Endodermal cell (in vitro differentiated cells): ENCODE measurements around the gene METTL25B. TPM values are rescaled to one million over a fixed set of nuclear protein-coding genes. Genes with fewer than 3 reads are reported as not detected.

ENCODE experiments used
- DNase-seq: peaks from one replicate; pipeline ENCODE4 v3.0.0-alpha.2; 2017
- H3K27ac ChIP-seq: 2 replicates; pipeline ENCODE4 v1.5.1; 2013; ENCODE audit warnings: mild to moderate bottlenecking, low read depth, low read length, moderate library complexity
- H3K27me3 ChIP-seq: 2 replicates; pipeline ENCODE4 v1.6.1; 2013; ENCODE audit warnings: mild to moderate bottlenecking, low read length, moderate library complexity; ENCODE audit not compliant: insufficient read depth, control insufficient read depth, poor library complexity, severe bottlenecking
- H3K36me3 ChIP-seq: 2 replicates; pipeline ENCODE4 v1.7.0; 2013; ENCODE audit warnings: mild to moderate bottlenecking, low read length, moderate library complexity; ENCODE audit not compliant: control insufficient read depth, insufficient read depth
- H3K4me1 ChIP-seq: one replicate; pipeline ENCODE4 v1.7.0; 2013; ENCODE audit warnings: low read length; ENCODE audit not compliant: control insufficient read depth, insufficient read depth
- H3K4me3 ChIP-seq: 2 replicates; pipeline ENCODE4 v1.5.1; 2013; ENCODE audit warnings: mild to moderate bottlenecking, low read length, moderate library complexity
- H3K9ac ChIP-seq: 2 replicates; pipeline ENCODE4 v1.6.1; 2013; ENCODE audit warnings: mild to moderate bottlenecking, low read length, moderate library complexity; ENCODE audit not compliant: poor library complexity, severe bottlenecking; ENCODE audit errors: extremely low read depth
- H3K9me3 ChIP-seq: 2 replicates; pipeline ENCODE4 v1.6.1; 2013; ENCODE audit warnings: mild to moderate bottlenecking, low read length, moderate library complexity; ENCODE audit not compliant: control insufficient read depth
- H3K27ac Mint-ChIP-seq: 2 replicates; pipeline ENCODE4 v1.8.0; 2020; ENCODE audit warnings: mixed read lengths
- H3K27me3 Mint-ChIP-seq: 2 replicates; pipeline ENCODE4 v1.8.0; 2021; ENCODE audit warnings: mild to moderate bottlenecking, mixed read lengths; ENCODE audit not compliant: insufficient read depth
- H3K36me3 Mint-ChIP-seq: 2 replicates; pipeline ENCODE4 v1.8.0; 2020; ENCODE audit warnings: low read depth, mixed read lengths
- H3K4me1 Mint-ChIP-seq: 2 replicates; pipeline ENCODE4 v1.8.0; 2020; ENCODE audit warnings: mixed read lengths
- H3K4me3 Mint-ChIP-seq: 2 replicates; pipeline ENCODE4 v1.8.0; 2020; ENCODE audit warnings: mild to moderate bottlenecking, moderate library complexity, mixed read lengths
- H3K9me3 Mint-ChIP-seq: 2 replicates; pipeline ENCODE4 v1.8.0; 2020; ENCODE audit warnings: mild to moderate bottlenecking, mixed read lengths
- WGBS, 2 experiments: methylation state at CpG; one replicate each; pipeline versions ENCODE4 v1.1.5 to v1.1.7; 2013; ENCODE audit warnings: missing lambda C conversion rate in 2 of 2, mixed read lengths in 1 of 2; ENCODE audit not compliant: insufficient coverage in 1 of 2, insufficient read length in 1 of 2; 5-methylcytosine and 5-hydroxymethylcytosine counted together
- total RNA-seq, 2 donors: library from RNA; stranded (reverse); fragmentation: NEBNext Ultra II Directional in 1 of 2; extraction: Animal tissue kit (Norgen Biotek cat#: 25700) in 1 of 2; gene quantifications; 2 replicates in 1 of 2; 3 replicates in 1 of 2; pipeline ENCODE4 v1.2.1, GENCODE V29; 2021
- TF ChIP-seq, protein P1 (sequence below): fragments of 200-600 bp; sonication (generic); conservative IDR thresholded peaks from 2 replicates; pipeline ENCODE4 v1.5.0; 2021; ENCODE audit warnings: antibody characterized with exemption, mild to moderate bottlenecking

Gene METTL25B
- total RNA-seq, 2 donors from 2014 or later, result 25.9 to 35.5 TPM

DNA sequence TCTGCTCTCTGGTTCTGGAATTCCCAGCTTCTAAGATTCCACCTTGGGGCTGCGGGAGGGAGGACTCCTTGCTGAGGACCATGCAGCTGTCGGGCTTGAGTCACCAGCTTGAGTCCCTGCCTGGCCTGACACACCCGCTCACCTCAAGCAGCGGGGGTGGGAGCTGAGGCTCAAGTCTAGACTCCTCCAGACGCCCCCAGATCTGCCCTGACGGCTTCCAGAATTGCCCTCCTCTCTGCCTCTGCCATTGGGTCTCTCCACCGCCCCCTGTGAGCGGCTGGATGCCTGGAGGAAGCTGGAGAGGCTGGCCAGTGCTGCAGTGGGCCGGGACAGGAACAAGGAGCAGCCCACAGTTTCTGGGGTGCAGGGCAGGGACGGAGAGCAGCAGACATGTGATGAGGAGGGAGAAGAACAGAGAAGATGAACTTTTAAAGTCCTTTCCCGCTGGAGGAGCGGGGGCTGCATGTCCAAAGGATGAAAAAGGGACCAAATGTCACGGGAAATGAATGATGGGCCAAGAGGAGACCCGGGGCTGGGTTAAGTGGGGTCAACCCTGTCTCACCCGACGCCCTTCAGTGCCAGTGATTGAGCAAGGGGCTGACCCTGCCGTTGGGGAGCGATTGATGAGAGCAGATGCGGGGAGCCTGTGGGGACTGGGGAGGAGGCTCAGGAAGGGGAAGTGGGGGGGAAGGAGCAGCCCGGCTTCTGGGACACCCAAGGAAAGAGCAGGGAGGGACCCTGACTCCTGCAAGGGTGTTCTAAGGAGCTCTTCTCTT lies 36.4 kb upstream of the METTL25B start:
- Mint-ChIP-seq H3K27ac (peak overlapping the region; percentile 93), H3K9me3 (no peaks in the 10 kb centered on the region), H3K4me1 (peaks cover 57% of the 10 kb centered on the region), H3K27me3 (peaks cover 27% of the 10 kb centered on the region), H3K36me3 (no peaks in the 10 kb centered on the region), H3K4me3 (peak overlapping the region; percentile 47)
- Histone ChIP-seq H3K27ac (peak overlapping the region; percentile 84), H3K9ac (no peak overlapping the region), H3K4me3 (no peak overlapping the region), H3K4me1 (peaks cover 25% of the 10 kb centered on the region), H3K27me3 (peaks cover 6% of the 10 kb centered on the region), H3K36me3 (no peaks in the 10 kb centered on the region), H3K9me3 (no peaks in the 10 kb centered on the region)
- WGBS, 2 experiments, result 25 to 33% methylated on average over 11 to 20 of the region's 20 CpGs
- peak; percentile 88 for DNase-seq
- TF ChIP-seq, protein P1, sequence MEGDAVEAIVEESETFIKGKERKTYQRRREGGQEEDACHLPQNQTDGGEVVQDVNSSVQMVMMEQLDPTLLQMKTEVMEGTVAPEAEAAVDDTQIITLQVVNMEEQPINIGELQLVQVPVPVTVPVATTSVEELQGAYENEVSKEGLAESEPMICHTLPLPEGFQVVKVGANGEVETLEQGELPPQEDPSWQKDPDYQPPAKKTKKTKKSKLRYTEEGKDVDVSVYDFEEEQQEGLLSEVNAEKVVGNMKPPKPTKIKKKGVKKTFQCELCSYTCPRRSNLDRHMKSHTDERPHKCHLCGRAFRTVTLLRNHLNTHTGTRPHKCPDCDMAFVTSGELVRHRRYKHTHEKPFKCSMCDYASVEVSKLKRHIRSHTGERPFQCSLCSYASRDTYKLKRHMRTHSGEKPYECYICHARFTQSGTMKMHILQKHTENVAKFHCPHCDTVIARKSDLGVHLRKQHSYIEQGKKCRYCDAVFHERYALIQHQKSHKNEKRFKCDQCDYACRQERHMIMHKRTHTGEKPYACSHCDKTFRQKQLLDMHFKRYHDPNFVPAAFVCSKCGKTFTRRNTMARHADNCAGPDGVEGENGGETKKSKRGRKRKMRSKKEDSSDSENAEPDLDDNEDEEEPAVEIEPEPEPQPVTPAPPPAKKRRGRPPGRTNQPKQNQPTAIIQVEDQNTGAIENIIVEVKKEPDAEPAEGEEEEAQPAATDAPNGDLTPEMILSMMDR, result peak; percentile 53

DNA sequence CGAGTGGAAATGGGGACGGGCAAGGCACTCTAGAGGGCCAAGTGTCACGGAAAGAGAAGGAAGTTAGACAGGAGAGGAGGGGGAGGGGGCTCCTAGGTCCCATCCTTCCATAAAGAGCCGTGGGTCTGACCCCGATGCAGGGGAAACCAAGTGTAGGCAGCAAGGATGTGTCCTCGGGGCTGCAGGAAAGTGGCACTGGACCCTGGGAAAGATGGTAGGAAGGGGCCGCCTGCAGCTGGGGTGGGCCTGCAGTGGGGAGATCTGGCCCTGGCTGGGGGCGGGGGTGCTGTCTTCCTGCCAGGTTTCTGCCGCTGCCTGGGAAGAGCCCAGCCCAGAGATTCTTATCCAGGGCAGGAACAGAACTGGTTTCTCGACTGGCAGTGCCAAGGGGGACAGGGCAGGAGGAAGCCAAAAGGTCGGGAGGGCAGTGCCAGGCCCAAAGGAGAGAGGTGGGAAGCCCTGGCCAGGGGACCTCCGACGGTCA lies 35.8 kb upstream of the METTL25B start:
- peaks cover under 1% of the 10 kb centered on the region for H3K36me3 Mint-ChIP-seq
- H3K36me3 ChIP-seq, result no peaks in the 10 kb centered on the region
- H3K27me3 Mint-ChIP-seq, result peaks cover 27% of the 10 kb centered on the region
- H3K4me1 ChIP-seq, result peaks cover 25% of the 10 kb centered on the region
- H3K9me3 ChIP-seq, result no peaks in the 10 kb centered on the region
- peak overlapping the region; percentile 47 for H3K4me3 Mint-ChIP-seq
- H3K27ac Mint-ChIP-seq, result peak overlapping the region; percentile 93
- H3K9ac ChIP-seq, result no peak overlapping the region
- H3K9me3 Mint-ChIP-seq, result no peaks in the 10 kb centered on the region
- DNase-seq, result no peak
- peaks cover 6% of the 10 kb centered on the region for H3K27me3 ChIP-seq
- 5 to 29% methylated on average over 9 to 13 of the region's 13 CpGs for WGBS, 2 experiments
- peaks cover 58% of the 10 kb centered on the region for H3K4me1 Mint-ChIP-seq
- H3K27ac ChIP-seq, result peak overlapping the region; percentile 84
- H3K4me3 ChIP-seq, result no peak overlapping the region
- TF ChIP-seq, protein P1, result no peak

DNA sequence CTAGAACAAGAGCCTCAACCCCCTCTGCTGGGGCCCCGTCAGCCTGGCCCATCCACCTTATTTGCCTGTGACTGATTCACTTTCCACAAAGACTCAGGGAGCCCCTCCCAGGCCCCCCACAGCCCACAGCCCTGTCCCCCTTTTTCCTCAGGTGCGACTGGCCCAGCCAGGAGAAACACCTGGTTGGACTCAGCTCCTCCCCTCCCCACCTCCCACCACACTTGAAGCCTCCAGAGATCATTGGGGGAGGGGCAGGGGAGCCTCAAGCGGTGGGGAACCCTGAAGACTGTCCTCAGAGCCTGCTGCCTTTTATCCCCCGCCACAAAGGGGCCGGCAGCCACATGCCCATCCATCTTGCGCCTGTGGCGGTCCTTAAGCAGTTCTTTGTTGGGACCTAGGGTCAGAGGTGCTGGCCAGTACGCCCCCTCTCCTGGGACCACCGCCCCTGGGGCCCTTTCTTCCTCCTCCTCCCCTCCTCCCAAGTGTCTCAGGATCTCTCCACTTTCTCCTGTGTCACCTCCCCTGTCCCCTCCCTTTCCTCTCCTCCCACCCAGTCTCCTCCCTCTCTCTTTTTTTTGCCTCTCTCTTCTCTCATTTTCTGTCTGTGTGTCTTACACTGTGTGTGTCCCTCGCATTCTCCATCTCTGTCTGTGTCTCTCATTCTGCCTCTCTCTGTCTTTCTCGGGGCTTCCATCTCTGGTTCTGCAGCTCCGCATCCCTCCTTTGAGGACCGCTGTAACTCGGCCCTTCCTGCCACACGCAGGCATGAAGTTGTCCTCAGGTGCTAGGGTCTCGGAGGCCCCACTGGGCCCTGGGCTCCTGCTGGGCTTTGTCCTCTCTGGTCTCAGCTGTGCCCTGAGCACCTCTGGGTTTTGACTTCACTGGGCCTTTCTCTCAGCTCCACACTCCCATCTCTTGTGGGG lies 35.1 kb upstream of the METTL25B start:
- Mint-ChIP-seq H3K27me3 (peaks cover 31% of the 10 kb centered on the region), H3K4me1 (peaks cover 58% of the 10 kb centered on the region), H3K9me3 (no peaks in the 10 kb centered on the region), H3K36me3 (peaks cover 8% of the 10 kb centered on the region), H3K27ac (peak overlapping the region; percentile 93), H3K4me3 (peak overlapping the region; percentile 47)
- H3K4me1 ChIP-seq, result peaks cover 25% of the 10 kb centered on the region
- H3K27me3 ChIP-seq, result peaks cover 6% of the 10 kb centered on the region
- peak; percentile 98 for DNase-seq
- TF ChIP-seq, protein P1, result no peak
- WGBS, 2 experiments, result 19 to 21% methylated on average over 11 to 16 of the region's 16 CpGs
- no peak overlapping the region for H3K9ac ChIP-seq
- no peaks in the 10 kb centered on the region for H3K9me3 ChIP-seq
- H3K27ac ChIP-seq, result peak overlapping the region; percentile 84
- H3K36me3 ChIP-seq, result no peaks in the 10 kb centered on the region
- H3K4me3 ChIP-seq, result peak overlapping the region; percentile 1
